Ammon's horn (tissue), 1 donor: ENCODE results near the gene HMGB1.

Experiments
- DNase-seq: peaks from one replicate; pipeline ENCODE4 v3.0.0-alpha.2; 2016; ENCODE audit warnings: low spot score

Gene HMGB1

DNA sequence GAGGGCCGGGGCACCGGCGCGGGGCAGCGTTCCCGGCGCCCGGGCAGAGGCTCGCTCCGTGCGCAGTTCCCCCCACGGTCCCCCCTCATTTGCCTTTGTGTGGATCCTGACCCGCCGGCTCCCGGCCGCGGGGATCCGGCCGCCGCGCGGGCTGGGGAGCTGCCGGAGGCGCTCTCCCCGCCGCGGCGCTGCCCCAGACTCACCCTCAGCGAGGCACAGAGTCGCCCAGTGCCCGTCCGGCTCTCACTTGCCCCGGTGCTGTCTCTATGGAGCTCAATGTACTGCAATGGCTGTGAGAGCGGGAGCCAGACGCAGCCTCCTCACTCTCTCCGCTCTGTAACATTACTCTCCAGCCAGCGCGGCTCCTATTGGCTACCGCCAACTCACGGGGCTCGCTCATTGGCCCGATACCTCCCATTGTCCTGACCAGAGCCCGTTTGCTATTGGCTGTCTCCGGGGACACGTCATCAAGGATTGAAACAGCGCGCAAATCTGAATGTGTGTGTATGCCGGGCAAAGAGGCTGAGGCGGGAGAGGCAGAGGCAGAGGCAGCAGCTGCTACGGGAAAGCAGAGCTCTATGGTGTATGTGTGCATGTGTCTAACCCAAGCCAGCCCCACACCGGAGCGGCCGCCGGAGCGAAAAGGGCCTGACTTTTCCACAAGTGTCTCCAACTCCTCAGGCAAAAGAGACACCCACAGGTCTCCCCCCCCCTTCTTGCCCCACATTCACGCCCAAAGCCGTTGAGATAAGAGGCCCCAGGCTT, at the start of gene HMGB1:
TSS of gene HMGB1 (minus strand) at position 344 of the 765 bp plus-strand sequence. CDS start 2,256 bp downstream, outside the sequence.
- peak; percentile 99 for DNase-seq

DNA sequence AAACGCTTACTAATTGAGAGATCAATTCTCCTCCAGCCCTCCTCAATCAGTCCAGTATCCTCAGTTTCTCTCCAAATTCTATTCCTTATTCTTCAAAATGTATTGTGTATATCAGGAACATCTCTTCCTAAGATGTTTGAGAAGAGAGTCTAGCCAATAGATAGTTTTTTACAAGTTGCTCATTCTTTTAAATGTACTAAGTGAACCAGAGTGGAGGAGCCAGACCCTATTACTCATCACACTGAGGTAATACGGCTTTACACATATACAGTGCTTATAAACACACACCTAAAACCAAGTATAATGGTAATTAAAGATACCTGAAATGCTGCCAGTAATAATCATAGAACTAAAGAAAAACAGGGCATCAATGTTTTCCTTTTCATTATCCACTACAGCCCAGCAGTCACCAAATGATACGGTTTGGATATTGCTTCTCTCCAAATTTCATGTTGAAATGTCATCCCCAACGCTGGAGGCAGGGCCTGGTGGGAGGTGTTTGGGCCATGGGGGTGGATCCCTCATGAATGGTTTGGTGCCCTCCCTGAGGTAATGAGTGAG, 45.2 kb upstream of the HMGB1 start:
- DNase-seq: no peak

DNA sequence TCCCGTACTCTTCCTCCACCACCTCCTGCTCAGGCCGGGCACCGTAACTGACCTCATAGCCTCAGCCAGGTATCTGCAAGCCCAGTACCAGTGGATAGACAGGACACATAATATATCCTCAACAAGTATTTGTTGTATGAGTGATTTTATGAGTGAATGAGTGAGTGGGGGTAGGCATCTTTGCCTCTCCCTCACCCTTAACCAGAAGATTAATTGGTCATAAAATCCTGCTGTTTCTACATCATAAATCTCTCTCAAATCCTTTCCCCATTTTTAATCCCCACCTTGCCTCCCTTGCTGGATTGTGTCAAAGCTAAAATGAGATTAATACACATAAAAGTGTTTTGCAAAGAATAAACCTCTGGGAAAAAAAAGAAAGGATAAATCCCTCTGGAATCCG, 44.4 kb upstream of the HMGB1 start:
- no peak for DNase-seq

DNA sequence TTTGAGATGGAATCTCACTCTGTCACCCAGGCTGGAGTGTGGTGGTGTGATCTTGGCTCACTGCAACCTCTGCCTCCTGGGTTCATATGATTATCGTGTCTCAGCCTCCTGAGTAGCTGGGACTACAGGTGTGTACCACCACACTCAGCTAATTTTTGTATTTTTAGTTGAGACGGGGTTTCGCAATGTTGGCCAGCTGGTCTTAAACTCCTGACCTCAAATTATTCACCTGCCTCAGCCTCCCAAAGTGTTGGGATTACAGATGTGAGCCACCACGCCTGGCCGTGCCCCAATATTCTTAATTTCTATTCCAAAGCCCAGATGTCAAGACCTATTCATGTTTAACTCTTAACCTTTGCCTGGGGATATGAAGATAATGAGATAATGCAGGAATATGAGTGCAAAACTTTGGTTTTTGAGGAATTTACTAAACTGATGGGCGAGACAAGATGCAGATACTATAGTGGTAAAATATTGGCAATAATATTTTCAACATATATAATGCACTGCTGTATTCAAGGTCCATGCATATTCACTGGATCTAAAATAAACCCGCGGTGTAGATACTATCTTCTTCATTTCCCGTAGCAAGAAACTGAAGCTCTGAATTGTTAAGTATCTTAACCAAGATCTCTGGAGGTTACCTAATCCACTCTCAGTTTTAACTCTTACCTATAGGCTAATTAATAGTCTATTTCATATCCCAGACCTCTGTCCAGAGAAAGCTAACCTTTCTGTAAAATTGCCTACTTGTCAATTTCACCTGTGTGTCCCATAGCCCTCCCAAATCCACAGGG, 43.7 kb upstream of the HMGB1 start:
- no peak for DNase-seq

DNA sequence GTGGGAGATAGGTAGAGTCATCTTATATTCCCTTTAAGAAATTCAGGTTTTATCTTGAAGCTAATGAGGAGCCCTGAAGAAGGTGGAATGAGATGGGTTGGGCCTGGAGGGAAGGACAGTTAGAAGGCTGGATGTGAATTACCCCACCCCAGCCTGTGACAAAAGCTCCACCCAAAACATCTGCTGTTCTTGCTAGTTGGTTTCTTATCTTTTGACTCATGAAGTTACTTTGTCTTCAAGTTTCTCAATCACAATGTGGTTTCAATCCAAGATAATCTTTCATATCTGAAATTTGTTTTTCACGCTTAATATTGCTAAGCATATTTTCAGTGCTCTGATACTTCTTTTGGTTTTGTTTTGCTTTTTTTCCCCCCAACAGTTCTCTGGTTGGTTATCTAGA, 38.3 kb upstream of the HMGB1 start:
- no peak for DNase-seq

DNA sequence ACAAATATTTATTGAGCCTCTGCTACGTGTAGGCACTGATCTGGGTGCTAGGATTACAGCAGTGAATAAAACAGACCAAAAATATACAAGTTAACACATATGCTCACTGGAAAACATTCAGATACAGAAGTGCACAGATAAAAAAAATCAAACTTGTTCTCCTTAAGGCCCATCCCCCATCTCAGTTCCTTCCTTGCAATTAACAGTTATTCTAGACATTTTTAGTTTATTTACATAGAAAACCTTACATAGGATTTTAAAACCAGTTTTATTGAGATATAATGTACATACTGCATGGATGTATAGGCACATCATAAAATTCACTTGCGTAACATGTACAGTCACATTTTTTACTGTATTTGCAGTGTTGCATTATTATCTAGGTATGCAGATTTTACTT, 36.5 kb upstream of the HMGB1 start:
- DNase-seq: no peak

DNA sequence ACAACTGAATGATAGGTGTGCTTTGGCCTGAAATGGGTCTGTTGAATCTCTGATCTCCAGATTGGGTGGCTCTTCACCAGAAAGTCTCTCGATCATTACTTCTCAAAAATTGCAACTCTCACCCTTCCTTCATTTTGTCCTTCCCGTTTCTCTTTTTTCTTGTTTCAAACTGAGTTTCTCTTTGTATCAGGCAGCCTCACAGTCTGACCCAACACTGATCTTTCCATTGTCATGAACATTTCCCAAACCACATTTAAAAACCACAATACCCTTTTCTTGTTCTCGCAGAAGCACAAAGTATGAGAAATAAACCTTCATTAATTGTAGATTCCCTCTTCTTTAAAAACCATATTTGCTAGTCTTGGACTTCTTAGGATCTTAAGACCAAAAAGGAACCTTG, 33.6 kb upstream of the HMGB1 start:
- DNase-seq: no peak

DNA sequence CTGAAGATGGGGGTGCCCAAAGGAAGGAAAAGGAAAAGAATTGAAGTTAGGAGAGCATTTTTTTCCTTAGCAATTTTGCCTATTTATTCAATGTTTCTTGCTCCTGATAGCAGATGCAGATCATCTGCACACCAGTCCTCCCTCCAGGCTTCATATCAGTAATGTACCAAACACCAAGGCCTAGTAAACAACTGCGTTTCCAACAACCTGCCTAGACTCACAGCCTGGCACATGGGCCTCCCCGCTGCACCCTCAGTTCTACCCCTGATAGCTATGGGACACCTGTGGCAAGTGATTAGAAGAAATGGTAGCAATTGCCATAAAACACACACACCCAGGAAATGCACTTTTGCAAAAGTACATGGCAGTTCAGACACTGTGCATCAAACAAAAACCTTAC, 30.4 kb upstream of the HMGB1 start:
- no peak for DNase-seq

DNA sequence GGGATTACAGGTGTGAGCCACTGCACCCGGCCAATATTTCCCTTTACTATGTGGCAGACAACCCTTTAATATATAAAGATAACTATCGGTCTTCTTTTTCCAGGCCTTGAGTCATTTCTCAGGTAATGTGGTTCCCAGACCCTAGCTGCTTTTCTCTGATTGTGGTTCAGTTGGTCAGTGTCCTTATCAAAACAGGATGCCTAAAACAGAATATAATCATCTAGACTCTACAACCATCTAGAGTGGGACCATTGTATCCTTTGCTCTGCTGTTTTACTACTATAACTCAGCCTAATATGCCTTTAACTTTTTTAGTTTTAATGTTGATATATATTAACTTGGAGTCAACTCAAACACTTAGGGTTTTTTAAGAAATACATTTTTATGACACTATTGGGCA, 30.0 kb upstream of the HMGB1 start:
- DNase-seq: no peak

DNA sequence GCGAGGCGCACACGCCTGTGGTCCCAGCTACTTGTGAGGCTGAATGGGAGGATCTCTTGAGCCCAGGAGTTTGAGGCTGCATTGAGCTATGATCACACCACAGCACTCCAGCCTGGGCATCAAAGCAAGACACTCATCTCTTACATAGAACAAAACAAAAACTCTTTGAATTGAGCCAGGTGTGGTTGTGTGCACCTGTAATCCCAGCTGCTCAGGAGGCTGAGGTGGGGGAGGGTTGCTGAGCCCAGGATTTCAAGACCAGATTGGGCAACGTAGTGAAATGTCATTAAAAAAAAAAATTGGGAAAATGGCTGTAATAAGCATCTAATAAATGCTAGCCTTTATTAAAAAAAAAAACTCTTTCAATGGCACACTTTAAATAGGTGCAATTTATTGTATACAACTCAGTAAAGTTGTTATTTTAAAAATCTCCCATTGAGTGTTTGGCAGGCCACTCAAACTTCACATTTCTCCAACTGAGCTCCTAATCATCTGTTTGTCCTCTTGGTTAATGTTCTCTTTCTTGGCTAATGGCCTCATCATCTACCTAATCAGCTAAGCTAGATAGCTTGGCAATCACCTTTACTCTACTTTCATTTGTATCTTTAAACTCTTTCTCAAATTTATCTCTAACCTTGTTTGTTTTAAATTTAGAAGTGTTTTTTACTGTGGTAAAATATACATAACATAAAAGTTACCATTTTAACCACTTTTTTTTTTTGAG, 28.1 kb upstream of the HMGB1 start:
- DNase-seq: no peak

DNA sequence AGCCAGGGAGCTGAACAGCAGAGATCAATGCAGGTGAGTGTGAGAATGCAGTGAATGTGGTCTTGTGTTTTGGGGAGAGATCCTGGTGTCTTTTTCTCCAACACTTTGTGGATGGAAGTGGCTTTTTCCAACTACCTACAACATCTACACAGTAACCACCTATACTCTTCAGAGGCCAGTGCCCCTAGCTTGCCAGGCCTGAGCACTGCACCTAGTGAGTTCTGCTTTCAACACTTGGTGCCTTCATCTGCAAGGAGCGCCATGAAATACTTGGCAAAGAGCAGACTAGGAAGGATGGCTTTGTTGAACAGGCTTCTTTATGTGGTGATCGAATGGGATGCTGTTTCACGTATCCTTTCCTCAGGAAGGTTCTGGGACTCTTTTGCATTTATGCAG, 21.3 kb upstream of the HMGB1 start:
- DNase-seq: no peak

DNA sequence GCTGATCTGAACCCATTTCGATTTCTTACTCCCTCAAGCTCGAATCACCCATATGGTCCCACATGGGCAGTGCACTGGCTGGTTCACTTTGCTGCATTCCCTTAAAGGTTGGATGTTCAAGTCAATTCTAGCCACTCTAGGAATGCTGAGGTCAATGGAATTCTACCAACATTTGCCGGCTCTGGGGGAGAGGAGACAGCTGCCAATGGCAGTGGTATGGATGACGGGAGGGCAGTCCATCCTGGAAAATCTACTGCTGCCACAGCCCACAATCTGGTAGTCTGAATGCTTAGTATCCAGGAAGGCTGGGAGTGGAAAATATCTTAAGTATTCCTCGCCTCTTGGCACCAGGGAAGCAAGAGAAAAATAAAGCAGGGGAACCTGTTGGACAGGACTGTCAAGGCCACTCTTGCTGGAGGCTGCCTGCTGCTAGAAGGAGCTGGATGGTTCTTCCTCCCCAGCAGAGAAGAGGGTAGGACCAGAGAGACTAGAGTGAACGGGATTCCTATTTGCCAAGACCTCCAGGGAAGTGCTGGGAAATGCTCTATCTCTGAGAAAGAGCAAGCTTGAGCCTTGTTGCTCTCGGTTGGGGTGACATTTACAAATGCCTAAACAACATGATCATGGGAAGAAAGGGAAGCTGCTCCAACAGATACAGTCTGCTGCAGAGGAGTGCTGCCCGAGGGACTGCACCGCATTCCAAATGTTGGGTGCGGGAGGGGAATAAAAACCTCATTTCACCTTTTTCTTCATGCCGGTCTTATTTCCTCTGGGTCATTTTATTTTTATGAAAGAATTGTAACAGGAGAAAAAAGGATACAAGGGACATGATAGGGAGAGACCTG, 20.7 kb upstream of the HMGB1 start:
- DNase-seq: no peak

DNA sequence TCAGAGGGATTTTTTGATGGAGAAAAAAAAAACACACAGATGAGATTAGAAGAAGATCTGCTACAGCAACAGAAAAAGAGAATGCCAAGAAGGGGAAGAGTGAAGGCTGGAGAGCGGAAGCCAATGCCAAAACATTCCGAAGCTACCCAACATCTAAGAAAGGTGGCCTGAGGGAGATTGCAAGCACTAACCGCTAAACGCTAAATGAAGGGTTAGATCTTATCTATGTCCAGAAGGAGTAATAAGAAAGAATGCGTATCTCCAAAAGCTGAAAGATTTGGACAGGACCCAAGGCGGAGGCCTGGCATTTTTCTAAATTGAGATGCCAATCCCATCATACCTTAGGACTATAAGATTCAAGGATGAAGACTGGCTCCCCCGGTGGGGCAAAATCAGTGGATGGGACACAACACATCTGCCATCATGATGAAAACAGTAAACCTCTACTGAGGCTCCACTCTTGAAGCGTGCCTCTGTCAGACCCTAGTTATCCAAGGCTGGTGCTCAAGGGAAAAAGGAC, 15.6 kb upstream of the HMGB1 start:
- no peak for DNase-seq

DNA sequence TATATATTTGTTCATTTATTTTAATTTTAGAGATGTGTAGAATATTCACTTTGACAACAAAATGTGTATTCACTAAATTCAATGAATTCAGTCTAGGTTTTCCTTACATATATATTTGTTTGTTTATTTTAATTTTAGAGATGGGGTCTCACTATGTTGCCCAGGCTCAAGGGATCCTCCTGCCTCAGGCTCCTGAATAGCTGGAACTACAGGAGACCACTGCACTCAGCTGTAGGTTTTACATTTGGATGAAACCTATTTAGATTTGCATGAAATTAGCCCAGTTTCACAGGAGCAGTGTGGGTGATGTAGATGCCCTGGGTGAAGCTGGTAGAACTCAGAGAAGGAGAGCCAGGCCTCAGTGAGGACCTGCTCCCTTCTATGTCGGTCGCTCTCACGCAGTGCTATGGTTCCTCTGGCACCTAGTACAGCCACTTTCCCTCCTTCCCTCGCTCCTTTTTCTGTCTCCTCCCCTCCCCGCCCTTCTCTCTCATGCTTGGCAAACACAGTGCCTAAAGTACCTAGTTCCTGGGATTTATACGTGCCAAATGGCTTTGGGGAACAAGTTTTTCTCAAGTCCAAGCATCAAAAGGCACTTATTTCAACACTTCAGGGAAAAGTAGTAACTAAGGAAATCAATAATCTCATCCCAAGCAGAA, 14.7 kb upstream of the HMGB1 start:
- DNase-seq: no peak

DNA sequence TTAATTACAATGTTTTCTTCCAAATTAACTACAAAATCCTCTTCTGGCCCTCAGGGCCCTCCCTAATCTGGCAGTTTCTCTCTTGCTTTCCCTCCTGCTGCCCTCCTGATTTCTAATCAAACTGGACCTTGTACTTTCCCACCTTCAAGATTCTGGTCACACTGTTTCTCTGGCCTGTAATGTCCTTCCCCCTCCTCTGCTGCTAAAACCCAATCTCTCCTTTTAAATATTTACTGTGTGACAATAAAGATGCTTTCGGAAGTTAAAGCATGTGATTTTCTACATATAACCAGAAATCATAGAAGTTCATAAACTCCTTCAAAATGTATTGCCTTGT, 14.1 kb upstream of the HMGB1 start:
- DNase-seq: no peak

DNA sequence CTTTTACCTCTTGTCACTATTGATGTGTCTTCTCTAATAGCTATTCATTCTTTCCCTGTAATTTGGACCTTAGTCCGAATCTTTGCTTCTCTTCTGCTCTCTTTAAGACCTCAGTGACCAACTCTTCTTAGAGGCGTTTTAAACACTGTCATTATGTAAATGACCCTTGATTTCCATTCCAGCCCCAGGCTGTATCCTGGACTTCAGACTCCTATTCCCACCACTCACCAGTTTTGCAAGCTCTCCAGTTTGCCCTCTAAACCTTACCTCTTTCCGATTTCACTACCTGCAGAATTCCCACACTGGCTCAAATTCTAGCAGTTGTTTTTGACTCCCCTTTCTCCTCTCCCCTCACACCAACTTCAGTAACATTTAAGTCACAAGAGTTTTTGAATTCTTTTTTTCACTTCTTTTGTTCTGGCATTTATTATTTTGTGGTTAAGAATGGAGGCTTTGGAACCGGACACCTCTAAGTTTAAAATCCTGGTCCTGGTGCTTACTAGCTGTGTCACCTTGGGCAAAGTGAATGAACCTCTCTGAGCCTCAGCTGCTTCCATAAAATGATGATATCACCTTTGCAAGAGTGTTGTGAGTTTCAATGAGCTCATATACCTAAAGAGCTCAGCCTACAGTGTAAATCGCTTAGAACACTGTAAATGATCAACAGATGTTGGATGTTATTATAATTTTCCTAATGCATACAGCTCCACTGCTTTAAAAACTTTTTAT, 13.6 kb upstream of the HMGB1 start:
- no peak for DNase-seq

DNA sequence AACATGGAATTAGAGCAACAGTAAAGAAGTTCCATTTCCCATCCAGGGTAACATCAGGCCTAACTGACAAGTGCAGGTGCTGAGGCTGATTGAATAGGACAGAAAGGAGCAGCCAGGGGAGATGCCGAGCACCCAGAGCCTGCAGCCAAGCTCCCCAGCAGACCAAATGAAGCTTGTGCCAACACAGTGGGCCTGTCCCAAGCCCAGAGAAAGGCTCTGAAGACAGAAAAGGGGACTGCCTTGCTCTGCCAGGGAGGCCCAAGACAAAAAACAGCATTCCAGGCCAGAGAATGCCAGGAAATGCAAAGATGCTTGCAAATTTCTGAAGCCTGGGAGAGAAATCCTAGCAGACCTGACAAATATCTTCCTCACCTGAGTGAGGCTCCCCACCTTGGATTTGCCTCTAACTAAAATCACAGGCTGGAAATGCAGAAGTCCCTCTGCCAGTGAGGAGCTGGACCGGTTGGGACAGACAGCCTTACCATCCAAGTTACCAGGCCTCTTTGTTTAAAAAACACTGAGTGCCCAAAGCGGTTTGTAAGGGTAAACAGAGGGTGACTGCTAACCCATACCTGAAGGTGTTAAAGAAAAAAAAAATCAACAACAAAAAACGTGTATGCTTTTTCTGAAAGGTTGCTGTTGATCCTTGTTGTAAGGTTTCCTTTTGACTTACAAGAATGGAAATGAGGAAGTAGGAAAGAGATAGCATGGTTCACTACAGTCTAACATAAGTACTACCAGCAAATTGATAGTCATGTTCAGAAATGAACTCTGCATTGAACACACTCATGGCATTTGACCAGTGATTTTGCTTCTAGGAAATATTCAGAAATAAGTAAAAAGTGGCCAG, 11.8 kb upstream of the HMGB1 start:
- no peak for DNase-seq

DNA sequence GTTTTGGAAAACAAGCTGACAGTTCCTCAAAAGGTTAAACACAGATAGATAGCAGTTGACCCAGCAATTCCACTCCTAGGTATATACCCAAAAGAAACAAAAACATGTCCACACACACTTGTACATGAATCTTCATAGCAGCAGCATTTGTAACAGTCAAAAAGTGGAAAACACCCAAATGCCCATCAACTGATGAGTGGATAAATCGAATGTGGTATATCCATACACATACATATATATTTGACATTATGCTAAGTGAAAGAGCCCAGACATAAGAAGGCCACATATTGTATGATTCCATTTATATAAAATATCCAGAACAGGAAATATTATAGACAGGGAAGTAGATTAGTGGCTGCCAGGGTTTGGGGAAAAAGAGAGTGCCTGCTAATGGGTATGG, 7.9 kb upstream of the HMGB1 start:
- no peak for DNase-seq

DNA sequence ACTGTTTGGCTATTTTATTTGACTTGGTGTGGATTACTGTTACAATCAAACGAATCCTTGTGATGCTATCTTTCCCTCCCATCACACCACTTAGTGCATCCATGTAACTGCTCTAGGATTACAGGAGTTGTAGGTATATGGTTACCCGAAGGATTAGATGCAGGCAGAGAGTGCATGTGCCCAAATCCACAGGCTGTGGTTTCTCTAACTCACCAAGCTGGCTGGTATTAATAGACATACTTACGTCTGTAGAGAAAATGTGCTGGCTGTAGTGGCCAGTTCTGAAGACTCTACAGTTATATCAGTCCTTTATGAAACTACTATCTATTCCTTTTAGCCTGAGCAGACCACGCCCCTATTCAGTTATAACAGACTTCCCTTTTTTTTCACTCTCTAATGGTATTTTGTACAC, 1.1 kb upstream of the HMGB1 start:
- no peak for DNase-seq
